ENCODE results near the gene SIT1.

Gene SIT1

DNA sequence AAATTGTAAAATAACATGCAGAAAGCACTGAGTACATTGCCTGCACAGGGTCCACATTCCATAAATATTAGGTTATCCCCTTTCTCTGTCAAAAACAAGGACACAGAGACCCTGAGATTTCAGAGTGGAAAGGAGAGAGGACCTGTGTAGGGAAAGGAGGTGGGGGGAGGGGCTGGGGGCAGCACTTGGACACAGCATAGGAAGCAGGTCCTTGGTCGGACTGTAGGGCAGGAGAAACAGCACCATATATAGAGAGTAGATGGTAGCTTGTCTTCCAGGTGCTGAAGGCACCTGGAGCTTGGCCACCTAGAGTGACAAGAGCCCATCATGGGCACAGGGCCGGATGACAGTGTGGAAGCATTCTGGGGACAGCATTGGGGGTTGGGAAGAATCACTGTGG, 36.6 kb upstream of the SIT1 start:
- no peak for TF ChIP-seq ZNF211 (tag by site-specific recombination; IDR thresholded peaks at IDR 0.05; ENCODE audit: low read depth)
- TF ChIP-seq, protein P1, sequence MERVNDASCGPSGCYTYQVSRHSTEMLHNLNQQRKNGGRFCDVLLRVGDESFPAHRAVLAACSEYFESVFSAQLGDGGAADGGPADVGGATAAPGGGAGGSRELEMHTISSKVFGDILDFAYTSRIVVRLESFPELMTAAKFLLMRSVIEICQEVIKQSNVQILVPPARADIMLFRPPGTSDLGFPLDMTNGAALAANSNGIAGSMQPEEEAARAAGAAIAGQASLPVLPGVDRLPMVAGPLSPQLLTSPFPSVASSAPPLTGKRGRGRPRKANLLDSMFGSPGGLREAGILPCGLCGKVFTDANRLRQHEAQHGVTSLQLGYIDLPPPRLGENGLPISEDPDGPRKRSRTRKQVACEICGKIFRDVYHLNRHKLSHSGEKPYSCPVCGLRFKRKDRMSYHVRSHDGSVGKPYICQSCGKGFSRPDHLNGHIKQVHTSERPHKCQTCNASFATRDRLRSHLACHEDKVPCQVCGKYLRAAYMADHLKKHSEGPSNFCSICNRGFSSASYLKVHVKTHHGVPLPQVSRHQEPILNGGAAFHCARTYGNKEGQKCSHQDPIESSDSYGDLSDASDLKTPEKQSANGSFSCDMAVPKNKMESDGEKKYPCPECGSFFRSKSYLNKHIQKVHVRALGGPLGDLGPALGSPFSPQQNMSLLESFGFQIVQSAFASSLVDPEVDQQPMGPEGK (tag by site-specific recombination; IDR thresholded peaks at IDR 0.05) = 0 out of 2 replicates have a peak, but pooled peaks have one; percentile 3
- H3K27ac ChIP-seq (ENCODE audit: extremely low read depth, low read depth, low read length) = no peak overlapping the region
- ChIA-PET POLR2A (interaction anchor here (0.8 to 2.3 kb wide), 4 partner anchors 22 to 44 kb away, joined by 3 to 7 read pairs (median 5); partner anchors contain the start of gene ARHGEF39), CTCF (interaction anchor here (1.4 to 2.4 kb wide), 5 partner anchors 9 to 42 kb away, joined by 5 to 23 read pairs (median 9); partner anchors contain the start of gene CCDC107)
- peaks cover 3% of the 10 kb centered on the region; the same call in 1 of the 2 replicates for H3K4me1 ChIP-seq (ENCODE audit: control insufficient read depth, insufficient read depth, low read length)
- peaks cover 0 to 32% of the 10 kb centered on the region in 2 experiments; a peak in 1 of 3 replicates for H3K36me3 ChIP-seq (ENCODE audit: control insufficient read depth in 2 of 2, insufficient read depth in 1 of 2, low read length in 2 of 2)
- H3K4me3 ChIP-seq (ENCODE audit: low read depth, low read length) = no peak overlapping the region
- H3K9me3 ChIP-seq (ENCODE audit: control insufficient read depth, insufficient read depth, low read depth, low read length) = no peaks in the 10 kb centered on the region

DNA sequence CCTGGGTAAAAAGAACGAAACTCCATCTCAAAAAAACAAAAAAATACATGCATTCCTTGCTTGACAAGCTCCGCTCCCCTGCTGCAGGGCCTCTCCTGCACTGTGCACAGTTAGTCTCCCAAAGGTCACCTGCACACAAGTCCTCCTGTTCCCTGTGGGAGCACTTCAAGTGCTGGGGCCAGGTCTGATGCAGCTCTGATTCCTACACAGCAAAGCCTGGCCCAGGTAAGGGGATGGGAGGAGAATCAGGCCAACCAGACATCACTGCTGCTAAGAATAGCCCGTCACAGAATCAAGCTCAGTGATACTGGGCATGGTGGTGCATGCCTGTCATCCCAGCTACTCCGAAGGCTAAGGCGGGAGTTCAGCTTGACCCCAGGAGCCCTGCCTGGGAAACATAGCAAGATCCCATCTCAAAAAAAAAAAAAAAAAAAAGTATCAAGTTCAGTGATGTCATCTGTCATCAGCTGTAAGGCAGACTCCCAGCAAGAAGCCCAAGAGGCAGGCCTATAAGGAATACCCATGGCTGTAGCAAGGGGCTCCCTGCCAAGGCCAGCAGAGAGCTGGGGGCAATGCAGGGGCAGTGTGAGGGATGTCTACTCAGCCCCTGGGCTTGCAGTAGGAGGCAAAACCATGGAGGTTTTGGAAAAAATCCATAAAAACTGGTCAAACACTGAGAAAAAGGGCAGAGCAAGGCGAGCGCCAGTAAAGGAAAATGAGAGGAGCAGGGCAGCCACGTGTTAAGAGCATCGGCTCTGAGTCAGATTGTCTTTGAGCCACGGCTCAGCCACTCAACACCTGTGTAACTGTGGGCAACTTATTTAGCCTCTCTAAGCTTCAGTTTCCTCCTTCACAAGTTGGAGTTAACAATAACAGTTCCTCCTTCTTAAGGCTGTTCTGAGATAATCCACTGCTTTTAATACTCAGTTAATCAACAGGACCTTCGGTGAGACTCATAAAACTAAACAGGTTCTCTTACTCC, 35.8 kb upstream of the SIT1 start:
- Histone ChIP-seq H3K27ac (ENCODE audit: extremely low read depth, low read depth, low read length) (no peak overlapping the region), H3K36me3 (ENCODE audit: control insufficient read depth in 2 of 2, insufficient read depth in 1 of 2, low read length in 2 of 2) (peaks cover 0 to 32% of the 10 kb centered on the region in 2 experiments; a peak in 1 of 3 replicates), H3K9me3 (ENCODE audit: control insufficient read depth, insufficient read depth, low read depth, low read length) (no peaks in the 10 kb centered on the region), H3K4me3 (ENCODE audit: low read depth, low read length) (no peak overlapping the region), H3K4me1 (ENCODE audit: control insufficient read depth, insufficient read depth, low read length) (peaks cover 3% of the 10 kb centered on the region; the same call in 1 of the 2 replicates)
- POLR2A ChIA-PET = interaction anchor here (0.6 to 1.2 kb wide), 7 partner anchors 9 to 570 kb away, joined by 3 to 9 read pairs (median 4); partner anchors contain the start of gene ARHGEF39
- CTCF ChIA-PET = interaction anchor here (0.6 to 2.0 kb wide), 6 partner anchors 10 to 133 kb away, joined by 3 to 23 read pairs (median 4); partner anchors contain the start of genes CCDC107 and RMRP
- no peak for TF ChIP-seq ZNF2 (tag by site-specific recombination; IDR thresholded peaks at IDR 0.05)
- TF ChIP-seq ZNF629 (tag by site-specific recombination; IDR thresholded peaks at IDR 0.05) = peak; percentile 64
- TF ChIP-seq ZIC2 (tag by site-specific recombination; IDR thresholded peaks at IDR 0.05) = peak; percentile 57
- TF ChIP-seq, protein P2, sequence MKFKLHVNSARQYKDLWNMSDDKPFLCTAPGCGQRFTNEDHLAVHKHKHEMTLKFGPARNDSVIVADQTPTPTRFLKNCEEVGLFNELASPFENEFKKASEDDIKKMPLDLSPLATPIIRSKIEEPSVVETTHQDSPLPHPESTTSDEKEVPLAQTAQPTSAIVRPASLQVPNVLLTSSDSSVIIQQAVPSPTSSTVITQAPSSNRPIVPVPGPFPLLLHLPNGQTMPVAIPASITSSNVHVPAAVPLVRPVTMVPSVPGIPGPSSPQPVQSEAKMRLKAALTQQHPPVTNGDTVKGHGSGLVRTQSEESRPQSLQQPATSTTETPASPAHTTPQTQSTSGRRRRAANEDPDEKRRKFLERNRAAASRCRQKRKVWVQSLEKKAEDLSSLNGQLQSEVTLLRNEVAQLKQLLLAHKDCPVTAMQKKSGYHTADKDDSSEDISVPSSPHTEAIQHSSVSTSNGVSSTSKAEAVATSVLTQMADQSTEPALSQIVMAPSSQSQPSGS (tag by site-specific recombination; IDR thresholded peaks at IDR 0.05; ENCODE audit: low read depth) = peak; percentile 77; the same call in 1 of the 2 replicates

DNA sequence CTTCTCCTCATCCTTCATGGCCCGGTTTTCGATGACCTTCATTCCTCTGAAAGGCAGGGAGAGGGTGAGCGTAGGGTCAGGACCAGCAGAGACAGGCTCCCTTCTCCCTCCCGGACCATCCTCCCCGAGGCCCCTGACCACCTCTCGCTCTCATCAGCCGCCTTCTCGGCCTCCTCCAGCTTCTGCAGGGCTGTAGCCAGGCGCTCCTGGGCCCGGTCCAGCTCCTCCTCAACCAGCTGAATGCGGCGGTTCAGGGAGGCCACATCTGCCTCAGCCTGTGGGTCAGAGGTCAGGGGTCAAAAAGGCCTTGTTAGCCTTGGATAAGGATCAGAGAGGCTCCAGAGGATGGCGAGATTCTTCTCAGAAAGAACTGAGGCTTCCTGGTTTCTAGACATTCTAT, 34.8 kb upstream of the SIT1 start:
- H3K4me1 ChIP-seq (ENCODE audit: control insufficient read depth, insufficient read depth, low read length) = peaks cover 3% of the 10 kb centered on the region; the same call in 1 of the 2 replicates

More for the DNA sequence above, 34.8 kb upstream of the SIT1 start:
- Histone ChIP-seq H3K9me3 (ENCODE audit: control insufficient read depth, insufficient read depth, low read depth, low read length) (no peaks in the 10 kb centered on the region), H3K27ac (ENCODE audit: extremely low read depth, low read depth, low read length) (no peak overlapping the region), H3K4me3 (ENCODE audit: low read depth, low read length) (no peak overlapping the region), H3K36me3 (ENCODE audit: control insufficient read depth in 2 of 2, insufficient read depth in 1 of 2, low read length in 2 of 2) (peaks cover 0 to 32% of the 10 kb centered on the region in 2 experiments; a peak in 1 of 3 replicates)
- TF ChIP-seq ZNF121 (tag by site-specific recombination; IDR thresholded peaks at IDR 0.05) = no peak
- TF ChIP-seq, protein P3, sequence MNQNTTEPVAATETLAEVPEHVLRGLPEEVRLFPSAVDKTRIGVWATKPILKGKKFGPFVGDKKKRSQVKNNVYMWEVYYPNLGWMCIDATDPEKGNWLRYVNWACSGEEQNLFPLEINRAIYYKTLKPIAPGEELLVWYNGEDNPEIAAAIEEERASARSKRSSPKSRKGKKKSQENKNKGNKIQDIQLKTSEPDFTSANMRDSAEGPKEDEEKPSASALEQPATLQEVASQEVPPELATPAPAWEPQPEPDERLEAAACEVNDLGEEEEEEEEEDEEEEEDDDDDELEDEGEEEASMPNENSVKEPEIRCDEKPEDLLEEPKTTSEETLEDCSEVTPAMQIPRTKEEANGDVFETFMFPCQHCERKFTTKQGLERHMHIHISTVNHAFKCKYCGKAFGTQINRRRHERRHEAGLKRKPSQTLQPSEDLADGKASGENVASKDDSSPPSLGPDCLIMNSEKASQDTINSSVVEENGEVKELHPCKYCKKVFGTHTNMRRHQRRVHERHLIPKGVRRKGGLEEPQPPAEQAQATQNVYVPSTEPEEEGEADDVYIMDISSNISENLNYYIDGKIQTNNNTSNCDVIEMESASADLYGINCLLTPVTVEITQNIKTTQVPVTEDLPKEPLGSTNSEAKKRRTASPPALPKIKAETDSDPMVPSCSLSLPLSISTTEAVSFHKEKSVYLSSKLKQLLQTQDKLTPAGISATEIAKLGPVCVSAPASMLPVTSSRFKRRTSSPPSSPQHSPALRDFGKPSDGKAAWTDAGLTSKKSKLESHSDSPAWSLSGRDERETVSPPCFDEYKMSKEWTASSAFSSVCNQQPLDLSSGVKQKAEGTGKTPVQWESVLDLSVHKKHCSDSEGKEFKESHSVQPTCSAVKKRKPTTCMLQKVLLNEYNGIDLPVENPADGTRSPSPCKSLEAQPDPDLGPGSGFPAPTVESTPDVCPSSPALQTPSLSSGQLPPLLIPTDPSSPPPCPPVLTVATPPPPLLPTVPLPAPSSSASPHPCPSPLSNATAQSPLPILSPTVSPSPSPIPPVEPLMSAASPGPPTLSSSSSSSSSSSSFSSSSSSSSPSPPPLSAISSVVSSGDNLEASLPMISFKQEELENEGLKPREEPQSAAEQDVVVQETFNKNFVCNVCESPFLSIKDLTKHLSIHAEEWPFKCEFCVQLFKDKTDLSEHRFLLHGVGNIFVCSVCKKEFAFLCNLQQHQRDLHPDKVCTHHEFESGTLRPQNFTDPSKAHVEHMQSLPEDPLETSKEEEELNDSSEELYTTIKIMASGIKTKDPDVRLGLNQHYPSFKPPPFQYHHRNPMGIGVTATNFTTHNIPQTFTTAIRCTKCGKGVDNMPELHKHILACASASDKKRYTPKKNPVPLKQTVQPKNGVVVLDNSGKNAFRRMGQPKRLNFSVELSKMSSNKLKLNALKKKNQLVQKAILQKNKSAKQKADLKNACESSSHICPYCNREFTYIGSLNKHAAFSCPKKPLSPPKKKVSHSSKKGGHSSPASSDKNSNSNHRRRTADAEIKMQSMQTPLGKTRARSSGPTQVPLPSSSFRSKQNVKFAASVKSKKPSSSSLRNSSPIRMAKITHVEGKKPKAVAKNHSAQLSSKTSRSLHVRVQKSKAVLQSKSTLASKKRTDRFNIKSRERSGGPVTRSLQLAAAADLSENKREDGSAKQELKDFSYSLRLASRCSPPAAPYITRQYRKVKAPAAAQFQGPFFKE (tag by site-specific recombination; IDR thresholded peaks at IDR 0.05; ENCODE audit: borderline replicate concordance) = no peak
- TF ChIP-seq ZXDB (tag by site-specific recombination; IDR thresholded peaks at IDR 0.05) = no peak
- no peak for TF ChIP-seq PRDM1 (tag by site-specific recombination; IDR thresholded peaks at IDR 0.05)
- no peak for TF ChIP-seq ZNF843 (tag by site-specific recombination; IDR thresholded peaks at IDR 0.05)
- ChIA-PET CTCF (interaction anchor here (0.6 to 1.3 kb wide), 3 partner anchors 15 to 82 kb away, joined by 3 to 5 read pairs (median 5); partner anchors contain the start of genes CCDC107 and RMRP), POLR2A (no interaction called here)
